A673 (cell line): ENCODE results near the gene KCNK5.

Experiments
- CTCF ChIP-seq: fragments of 300-800, 200-600 bp; sonication (generic); conservative IDR thresholded peaks from 2 replicates; pipeline ENCODE4 v1.5.1; 2017; ENCODE audit warnings: low read depth, mild to moderate bottlenecking, antibody characterized with exemption, low read length, moderate library complexity, mixed read lengths
- EZH2 ChIP-seq: fragments of 200-600 bp; sonication (generic); IDR thresholded peaks from 2 replicates; pipeline ENCODE4 v1.6.1; 2017; ENCODE audit warnings: borderline replicate concordance, low read depth, mild to moderate bottlenecking, mixed read lengths, antibody characterized with exemption, low read length; ENCODE audit not compliant: poor library complexity, severe bottlenecking

GRCh38 chr6:39152262-39152661 is 77.0 kb downstream of the KCNK5 start:
- TF ChIP-seq CTCF (no peak), EZH2 (no peak)
